Neural progenitor cell (in vitro differentiated cells): ENCODE measurements around the gene FAM234B.

Experiments
- EZH2phosphoT487 ChIP-seq: fragments of 200-600 bp; sonication (generic); IDR thresholded peaks from 2 replicates; pipeline ENCODE4 v1.6.1; 2017; ENCODE audit warnings: antibody characterized with exemption
- TF ChIP-seq, protein P1 (sequence below): fragments of 200-600 bp; sonication (generic); IDR thresholded peaks from 2 replicates; pipeline ENCODE4 v1.5.1; 2017; ENCODE audit warnings: antibody characterized with exemption, mild to moderate bottlenecking

DNA sequence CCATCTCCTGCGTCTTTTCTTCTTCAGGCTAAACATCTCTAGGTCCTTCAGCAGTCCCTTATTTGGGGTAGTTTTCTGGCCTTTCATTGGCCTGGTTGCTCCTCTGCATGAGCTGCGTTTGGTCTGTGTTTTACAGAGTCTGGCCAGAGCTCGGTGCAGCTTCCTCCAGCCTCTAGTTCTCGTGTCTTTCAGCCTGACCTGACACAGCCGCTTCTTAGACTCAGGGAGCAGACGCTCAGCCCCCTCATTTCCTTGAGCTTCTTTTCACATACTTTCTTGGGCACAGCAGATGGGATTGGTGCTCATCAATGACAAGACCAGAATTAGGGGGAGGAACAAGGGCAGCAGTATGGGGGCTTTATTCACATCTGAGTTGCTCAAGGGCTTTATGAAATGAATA is 72.8 kb downstream of the FAM234B start:
- TF ChIP-seq, protein P1, sequence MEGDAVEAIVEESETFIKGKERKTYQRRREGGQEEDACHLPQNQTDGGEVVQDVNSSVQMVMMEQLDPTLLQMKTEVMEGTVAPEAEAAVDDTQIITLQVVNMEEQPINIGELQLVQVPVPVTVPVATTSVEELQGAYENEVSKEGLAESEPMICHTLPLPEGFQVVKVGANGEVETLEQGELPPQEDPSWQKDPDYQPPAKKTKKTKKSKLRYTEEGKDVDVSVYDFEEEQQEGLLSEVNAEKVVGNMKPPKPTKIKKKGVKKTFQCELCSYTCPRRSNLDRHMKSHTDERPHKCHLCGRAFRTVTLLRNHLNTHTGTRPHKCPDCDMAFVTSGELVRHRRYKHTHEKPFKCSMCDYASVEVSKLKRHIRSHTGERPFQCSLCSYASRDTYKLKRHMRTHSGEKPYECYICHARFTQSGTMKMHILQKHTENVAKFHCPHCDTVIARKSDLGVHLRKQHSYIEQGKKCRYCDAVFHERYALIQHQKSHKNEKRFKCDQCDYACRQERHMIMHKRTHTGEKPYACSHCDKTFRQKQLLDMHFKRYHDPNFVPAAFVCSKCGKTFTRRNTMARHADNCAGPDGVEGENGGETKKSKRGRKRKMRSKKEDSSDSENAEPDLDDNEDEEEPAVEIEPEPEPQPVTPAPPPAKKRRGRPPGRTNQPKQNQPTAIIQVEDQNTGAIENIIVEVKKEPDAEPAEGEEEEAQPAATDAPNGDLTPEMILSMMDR = no peak
- TF ChIP-seq EZH2phosphoT487 = no peak
